ENCODE measurements around the gene ACTN3. TPM values are rescaled to one million over a fixed set of nuclear protein-coding genes. Genes with fewer than 3 reads are reported as not detected.

Gene ACTN3
- 7.9 TPM for polyA plus RNA-seq (2013, experiment 1 of 2)
- 10.8 TPM for polyA plus RNA-seq (2013, experiment 2 of 2)

DNA sequence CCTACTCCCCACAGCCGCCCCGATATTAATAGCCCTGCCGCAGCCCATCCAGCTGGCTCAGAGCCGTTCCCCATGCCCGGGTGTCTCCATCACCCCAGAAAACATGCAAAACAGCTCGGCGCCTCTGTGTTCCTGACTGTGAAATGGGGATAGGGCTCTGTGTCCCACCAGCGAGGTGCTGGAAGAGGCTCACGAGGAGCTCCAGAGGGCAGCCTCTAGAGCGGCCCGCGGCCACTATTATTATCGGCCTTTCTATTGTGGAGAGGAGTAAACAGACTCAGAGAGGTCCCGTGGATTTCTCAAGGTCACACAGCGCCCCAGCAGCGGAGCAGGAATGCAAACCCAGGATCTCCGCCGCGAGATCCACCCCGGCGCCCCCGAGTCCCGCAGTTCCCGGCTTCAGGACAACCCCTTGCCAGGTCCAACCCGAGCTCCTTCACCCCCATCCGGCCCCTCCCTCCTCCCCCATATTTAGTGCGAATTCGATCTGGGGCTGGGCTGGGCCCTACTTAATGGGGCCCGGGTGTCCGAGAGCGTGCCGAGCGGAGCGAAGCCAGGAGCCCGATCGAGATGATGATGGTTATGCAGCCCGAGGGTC, at the start of gene ACTN3:
ACTN3 (plus strand) TSS at position 536 of the 598 bp plus-strand sequence; CDS start at position 571, 35 bp downstream.
- 2% methylated on average over 37 of the region's 37 CpGs for WGBS
- Histone ChIP-seq H3K36me3 (ENCODE audit: insufficient read depth, low read length) (no peaks in the 10 kb centered on the region; the same call in 1 of the 2 replicates), H3K4me3 (ENCODE audit: low read length) (peak within 1 kb of the TSS; percentile 87), H3K27me3 (ENCODE audit: insufficient read depth, low read length) (no peaks in the 10 kb centered on the region), H3K9me3 (ENCODE audit: insufficient read depth, low read depth, low read length) (no peaks in the 10 kb centered on the region), H3K9ac (ENCODE audit: low read depth, low read length) (peak within 1 kb of the TSS; percentile 84), H3K4me1 (ENCODE audit: insufficient read depth, low read length) (peaks cover 10% of the 10 kb centered on the region), H3K27ac (ENCODE audit: low read depth, low read length) (peak within 1 kb of the TSS; percentile 55)

DNA sequence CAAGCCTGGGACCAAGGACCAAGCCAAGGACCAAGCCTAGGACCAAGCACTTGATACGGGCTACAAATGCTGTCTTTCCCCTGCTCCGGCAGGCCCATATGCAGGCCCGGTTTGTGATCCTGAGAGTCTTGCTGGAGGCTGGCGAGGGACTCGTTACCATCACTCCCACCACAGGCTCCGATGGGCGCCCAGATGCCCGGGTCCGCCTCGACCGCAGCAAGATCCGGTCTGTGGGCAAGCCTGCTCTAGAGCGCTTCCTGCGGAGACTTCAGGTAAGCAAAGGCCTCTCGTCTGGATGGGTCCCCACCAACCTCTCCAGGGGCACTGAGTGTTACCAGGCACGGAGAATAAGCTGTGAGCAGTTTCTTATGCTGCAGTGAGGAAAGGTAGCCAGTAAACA, 49.5 kb upstream of the ACTN3 start:
- Histone ChIP-seq H3K4me3 (ENCODE audit: low read length) (no peak overlapping the region), H3K27me3 (ENCODE audit: insufficient read depth, low read length) (no peaks in the 10 kb centered on the region), H3K9me3 (ENCODE audit: insufficient read depth, low read depth, low read length) (no peaks in the 10 kb centered on the region), H3K4me1 (ENCODE audit: insufficient read depth, low read length) (no peaks in the 10 kb centered on the region), H3K9ac (ENCODE audit: low read depth, low read length) (no peak overlapping the region), H3K36me3 (ENCODE audit: insufficient read depth, low read length) (peaks cover 52% of the 10 kb centered on the region), H3K27ac (ENCODE audit: low read depth, low read length) (no peak overlapping the region)
- WGBS: 96% methylated on average over 16 of the region's 16 CpGs

DNA sequence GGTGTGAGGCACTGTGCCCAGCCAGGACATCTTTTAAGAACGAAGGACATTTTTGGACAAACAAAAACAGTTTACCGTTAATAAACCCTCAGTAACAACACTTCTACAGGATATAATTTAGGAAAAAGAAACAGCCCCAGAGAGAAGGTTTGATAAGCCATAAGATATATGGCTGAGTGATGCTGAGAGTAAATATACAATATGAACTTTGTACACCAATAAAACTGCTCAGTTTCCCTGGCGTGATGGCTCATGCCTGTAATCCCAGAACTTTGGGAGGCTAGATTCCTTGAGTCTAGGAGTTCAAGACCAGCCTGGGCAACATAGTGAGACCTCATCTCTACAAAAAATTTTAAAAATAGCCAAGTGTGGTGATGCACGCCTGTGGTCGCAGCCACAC, 48.2 kb upstream of the ACTN3 start:
- no peaks in the 10 kb centered on the region for H3K9me3 ChIP-seq (ENCODE audit: insufficient read depth, low read depth, low read length)
- H3K36me3 ChIP-seq (ENCODE audit: insufficient read depth, low read length): peaks cover 43% of the 10 kb centered on the region
- no peak overlapping the region for H3K4me3 ChIP-seq (ENCODE audit: low read length)
- WGBS: 95% methylated on average over 4 of the region's 5 CpGs
- no peaks in the 10 kb centered on the region for H3K4me1 ChIP-seq (ENCODE audit: insufficient read depth, low read length)
- no peak overlapping the region for H3K9ac ChIP-seq (ENCODE audit: low read depth, low read length)
- H3K27ac ChIP-seq (ENCODE audit: low read depth, low read length): no peak overlapping the region
- H3K27me3 ChIP-seq (ENCODE audit: insufficient read depth, low read length): no peaks in the 10 kb centered on the region

DNA sequence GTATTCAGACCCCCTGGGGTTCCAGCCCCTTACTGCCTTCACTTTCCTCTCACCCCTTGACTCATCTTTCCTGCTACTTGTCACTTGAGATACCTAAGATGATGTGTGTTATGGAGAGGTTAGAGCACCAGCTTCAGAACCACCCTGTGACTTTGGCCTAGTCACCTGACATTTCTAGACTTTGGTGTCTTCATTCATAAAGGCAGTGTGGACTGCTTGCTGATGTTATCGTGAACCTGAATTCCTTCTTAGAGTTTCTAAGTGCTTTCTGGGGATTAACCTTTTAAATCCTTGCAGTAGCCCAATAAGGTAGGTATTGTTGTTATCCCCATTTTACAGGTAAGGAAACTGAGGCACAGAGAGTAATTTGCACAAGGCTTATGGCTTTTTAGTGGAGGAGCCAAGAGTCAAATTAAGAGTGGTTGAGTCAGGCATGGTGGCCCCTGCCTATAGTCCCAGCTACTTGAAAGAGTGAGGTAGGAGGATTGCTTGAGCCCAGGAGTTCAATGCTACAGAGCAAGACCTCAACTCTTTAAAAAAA, 41.4 kb upstream of the ACTN3 start:
- H3K27me3 ChIP-seq (ENCODE audit: insufficient read depth, low read length): no peaks in the 10 kb centered on the region
- 94% methylated on average over 1 of the region's 1 CpG for WGBS
- no peak overlapping the region for H3K27ac ChIP-seq (ENCODE audit: low read depth, low read length)
- 0 out of 2 replicates have a peak, but pooled peaks cover 3% of the 10 kb centered on the region for H3K4me1 ChIP-seq (ENCODE audit: insufficient read depth, low read length)
- H3K36me3 ChIP-seq (ENCODE audit: insufficient read depth, low read length): peaks cover 32% of the 10 kb centered on the region
- no peak overlapping the region for H3K4me3 ChIP-seq (ENCODE audit: low read length)
- no peaks in the 10 kb centered on the region for H3K9me3 ChIP-seq (ENCODE audit: insufficient read depth, low read depth, low read length)
- no peak overlapping the region for H3K9ac ChIP-seq (ENCODE audit: low read depth, low read length)

DNA sequence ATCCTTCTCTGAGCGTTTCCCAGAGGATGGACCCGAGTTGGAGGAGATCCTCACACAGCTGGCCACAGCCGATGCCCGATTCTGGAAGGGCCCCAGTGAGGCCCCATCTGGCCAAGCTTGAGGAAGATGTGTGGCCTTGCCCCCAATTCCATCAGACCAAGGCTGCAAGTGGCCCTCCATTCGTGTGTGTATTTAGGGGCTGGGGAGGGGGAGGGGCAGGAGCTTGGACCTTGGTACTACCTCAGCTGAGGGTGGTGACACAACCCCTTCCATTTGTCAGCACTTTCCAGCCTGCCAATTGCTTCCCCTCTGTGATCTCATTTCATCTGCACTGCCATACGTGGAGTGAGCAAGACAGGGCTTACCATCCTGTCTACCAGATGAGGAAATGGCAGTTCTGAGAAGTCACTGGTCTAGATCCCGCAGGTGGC, 37.6 kb upstream of the ACTN3 start:
- Histone ChIP-seq H3K4me1 (ENCODE audit: insufficient read depth, low read length) (peaks cover 7% of the 10 kb centered on the region; the same call in 1 of the 2 replicates), H3K9ac (ENCODE audit: low read depth, low read length) (no peak overlapping the region), H3K4me3 (ENCODE audit: low read length) (no peak overlapping the region), H3K36me3 (ENCODE audit: insufficient read depth, low read length) (peaks cover 31% of the 10 kb centered on the region), H3K9me3 (ENCODE audit: insufficient read depth, low read depth, low read length) (no peaks in the 10 kb centered on the region), H3K27me3 (ENCODE audit: insufficient read depth, low read length) (no peaks in the 10 kb centered on the region), H3K27ac (ENCODE audit: low read depth, low read length) (no peak overlapping the region)
- WGBS: 84% methylated on average over 7 of the region's 7 CpGs

DNA sequence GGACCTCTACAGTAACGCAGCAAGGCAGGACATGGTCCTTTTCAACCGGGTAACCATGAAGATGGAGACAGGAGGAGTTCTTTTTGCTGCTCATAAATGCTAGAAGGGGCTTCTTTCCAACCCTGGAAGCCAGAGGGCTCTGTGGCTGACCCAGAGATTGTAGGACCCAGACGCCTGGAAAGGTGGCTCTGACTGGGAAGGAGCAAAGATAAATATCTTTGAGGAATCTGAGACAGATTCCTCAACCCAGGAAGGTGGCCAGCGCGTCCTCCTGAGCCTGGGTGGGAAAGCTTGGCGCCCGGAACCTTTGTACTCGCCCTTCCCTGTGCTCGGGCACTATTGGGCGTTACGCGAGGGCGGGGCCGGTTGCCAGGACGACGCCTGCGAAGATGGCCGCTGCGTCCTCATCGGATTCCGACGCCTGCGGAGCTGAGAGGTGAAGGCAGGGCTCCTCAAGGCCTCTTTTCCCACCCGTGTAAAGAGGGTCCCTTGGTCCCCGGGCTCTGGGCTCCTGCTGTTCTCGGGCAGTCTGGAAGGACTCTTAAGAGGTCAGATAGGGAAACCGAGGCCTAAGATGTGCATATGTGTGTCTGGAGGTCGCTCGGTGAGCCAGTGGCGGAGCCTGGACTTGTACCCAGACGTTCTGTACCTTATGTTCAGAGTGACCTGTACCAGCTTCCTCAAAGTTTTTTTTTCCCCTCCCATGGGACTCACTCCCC, 36.3 kb upstream of the ACTN3 start, which contains the start of gene BBS1:
BBS1 (plus strand) TSS at position 365 of the 719 bp plus-strand sequence; CDS start at position 390, 25 bp downstream.
- Histone ChIP-seq H3K9me3 (ENCODE audit: insufficient read depth, low read depth, low read length) (no peaks in the 10 kb centered on the region), H3K27ac (ENCODE audit: low read depth, low read length) (peak within 1 kb of the TSS; percentile 81), H3K4me1 (ENCODE audit: insufficient read depth, low read length) (peaks cover 7% of the 10 kb centered on the region; the same call in 1 of the 2 replicates), H3K36me3 (ENCODE audit: insufficient read depth, low read length) (peaks cover 27% of the 10 kb centered on the region), H3K9ac (ENCODE audit: low read depth, low read length) (peak within 1 kb of the TSS; percentile 83), H3K4me3 (ENCODE audit: low read length) (peak within 1 kb of the TSS; percentile 95), H3K27me3 (ENCODE audit: insufficient read depth, low read length) (no peaks in the 10 kb centered on the region)
- WGBS: 7% methylated on average over 31 of the region's 31 CpGs

DNA sequence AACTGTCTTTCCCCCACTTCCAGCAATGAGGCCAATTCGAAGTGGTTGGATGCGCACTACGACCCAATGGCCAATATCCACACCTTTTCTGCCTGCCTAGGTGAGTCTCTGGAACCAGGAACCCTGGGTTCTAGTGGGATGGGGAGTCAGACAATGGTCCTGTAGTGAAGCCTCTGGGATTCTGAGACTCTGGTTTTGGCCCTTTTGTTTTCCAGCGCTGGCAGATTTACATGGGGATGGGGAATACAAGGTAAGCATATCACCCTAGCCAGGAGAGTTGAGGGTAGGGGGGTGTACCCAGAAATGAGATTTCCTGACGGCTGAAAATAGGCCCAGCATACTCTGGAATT, 35.7 kb upstream of the ACTN3 start:
- peak overlapping the region; percentile 95 for H3K4me3 ChIP-seq (ENCODE audit: low read length)
- peak overlapping the region; percentile 83 for H3K9ac ChIP-seq (ENCODE audit: low read depth, low read length)
- no peaks in the 10 kb centered on the region for H3K27me3 ChIP-seq (ENCODE audit: insufficient read depth, low read length)
- H3K27ac ChIP-seq (ENCODE audit: low read depth, low read length): no peak overlapping the region
- H3K36me3 ChIP-seq (ENCODE audit: insufficient read depth, low read length): peaks cover 30% of the 10 kb centered on the region
- WGBS: 13% methylated on average over 5 of the region's 5 CpGs
- peaks cover 7% of the 10 kb centered on the region; the same call in 1 of the 2 replicates for H3K4me1 ChIP-seq (ENCODE audit: insufficient read depth, low read length)
- H3K9me3 ChIP-seq (ENCODE audit: insufficient read depth, low read depth, low read length): no peaks in the 10 kb centered on the region

DNA sequence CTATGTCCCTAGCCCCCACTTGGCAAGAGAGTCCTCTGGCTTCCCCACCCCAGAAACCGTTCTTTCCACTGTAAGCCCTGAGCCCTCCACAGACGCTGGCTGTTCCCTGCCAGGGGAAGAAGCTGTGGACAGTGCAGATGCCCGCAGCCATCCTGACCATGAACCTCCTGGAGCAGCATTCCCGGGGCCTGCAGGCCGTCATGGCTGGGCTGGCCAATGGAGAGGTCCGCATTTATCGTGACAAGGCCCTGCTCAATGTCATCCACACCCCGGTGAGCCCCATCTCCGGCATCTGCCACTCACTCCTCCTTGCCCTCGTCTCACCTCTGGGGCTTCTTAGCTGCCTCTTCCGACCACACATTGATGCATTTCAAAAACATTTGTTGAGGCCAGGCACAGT, 23.1 kb upstream of the ACTN3 start:
- Histone ChIP-seq H3K4me3 (ENCODE audit: low read length) (no peak overlapping the region), H3K4me1 (ENCODE audit: insufficient read depth, low read length) (no peaks in the 10 kb centered on the region), H3K9me3 (ENCODE audit: insufficient read depth, low read depth, low read length) (no peaks in the 10 kb centered on the region), H3K36me3 (ENCODE audit: insufficient read depth, low read length) (peaks cover 45% of the 10 kb centered on the region), H3K27me3 (ENCODE audit: insufficient read depth, low read length) (no peaks in the 10 kb centered on the region), H3K9ac (ENCODE audit: low read depth, low read length) (no peak overlapping the region), H3K27ac (ENCODE audit: low read depth, low read length) (no peak overlapping the region)
- 95% methylated on average over 11 of the region's 11 CpGs for WGBS

DNA sequence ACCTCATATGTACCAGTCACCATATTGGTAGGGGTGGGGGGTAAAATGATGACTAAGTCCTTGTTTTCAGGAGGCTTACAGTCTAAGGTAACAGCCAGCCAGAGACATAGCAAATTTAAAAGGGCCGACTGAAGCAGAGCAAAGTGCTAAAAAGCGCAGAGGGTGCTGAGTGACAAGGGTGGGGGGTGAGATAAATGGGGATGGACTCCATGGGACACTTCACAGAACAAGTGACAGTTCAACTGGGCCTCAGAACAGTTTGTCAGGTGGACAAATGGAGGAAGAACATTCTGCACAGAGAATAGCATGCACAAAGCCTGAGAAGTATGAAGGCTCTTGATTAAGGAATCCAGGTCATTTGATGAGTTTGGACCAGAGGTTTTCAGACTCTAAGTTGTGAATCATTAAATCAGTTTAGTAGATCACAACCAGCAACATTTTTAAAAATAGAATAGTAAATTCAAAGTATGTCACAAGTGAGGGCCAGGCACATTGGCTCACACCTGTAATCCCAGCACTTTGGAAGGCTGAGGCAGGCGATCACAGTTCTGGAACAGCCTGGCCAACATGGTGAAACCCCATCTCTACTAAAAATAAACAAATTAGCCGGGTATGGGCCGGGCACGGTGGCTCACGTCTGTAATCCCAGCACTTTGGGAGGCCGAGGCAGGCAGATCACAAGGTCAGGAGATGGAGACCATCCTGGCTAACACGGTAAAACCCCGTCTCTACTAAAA, 22.2 kb upstream of the ACTN3 start:
- H3K4me1 ChIP-seq (ENCODE audit: insufficient read depth, low read length): no peaks in the 10 kb centered on the region
- no peaks in the 10 kb centered on the region for H3K9me3 ChIP-seq (ENCODE audit: insufficient read depth, low read depth, low read length)
- peaks cover 37% of the 10 kb centered on the region for H3K36me3 ChIP-seq (ENCODE audit: insufficient read depth, low read length)
- no peak overlapping the region for H3K27ac ChIP-seq (ENCODE audit: low read depth, low read length)
- no peaks in the 10 kb centered on the region for H3K27me3 ChIP-seq (ENCODE audit: insufficient read depth, low read length)
- 96% methylated on average over 8 of the region's 10 CpGs for WGBS
- no peak overlapping the region for H3K4me3 ChIP-seq (ENCODE audit: low read length)
- no peak overlapping the region for H3K9ac ChIP-seq (ENCODE audit: low read depth, low read length)

DNA sequence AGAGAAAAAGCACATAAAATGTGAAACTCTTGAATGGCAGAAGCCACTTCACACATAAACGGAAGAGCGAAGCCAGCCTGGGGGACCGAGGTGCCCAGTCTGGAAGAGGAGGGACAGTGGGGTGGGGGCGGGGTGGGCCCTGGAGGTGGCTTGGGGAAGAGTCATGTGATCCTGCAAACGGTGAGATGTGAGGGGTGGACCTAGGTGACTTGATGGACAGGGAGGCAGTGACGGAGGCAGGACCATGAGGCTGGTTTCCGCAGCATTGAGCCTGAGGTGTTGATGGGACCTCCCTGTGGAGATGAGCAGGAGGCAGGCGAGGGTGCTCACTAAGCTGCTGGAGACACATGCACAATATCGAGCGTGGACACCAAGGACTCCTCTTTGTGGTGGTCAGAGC, 17.6 kb upstream of the ACTN3 start:
- H3K27ac ChIP-seq (ENCODE audit: low read depth, low read length): no peak overlapping the region
- no peak overlapping the region for H3K9ac ChIP-seq (ENCODE audit: low read depth, low read length)
- no peak overlapping the region for H3K4me3 ChIP-seq (ENCODE audit: low read length)
- no peaks in the 10 kb centered on the region for H3K4me1 ChIP-seq (ENCODE audit: insufficient read depth, low read length)
- WGBS: 82% methylated on average over 10 of the region's 10 CpGs
- peaks cover 3% of the 10 kb centered on the region for H3K36me3 ChIP-seq (ENCODE audit: insufficient read depth, low read length)
- no peaks in the 10 kb centered on the region for H3K27me3 ChIP-seq (ENCODE audit: insufficient read depth, low read length)
- no peaks in the 10 kb centered on the region for H3K9me3 ChIP-seq (ENCODE audit: insufficient read depth, low read depth, low read length)

DNA sequence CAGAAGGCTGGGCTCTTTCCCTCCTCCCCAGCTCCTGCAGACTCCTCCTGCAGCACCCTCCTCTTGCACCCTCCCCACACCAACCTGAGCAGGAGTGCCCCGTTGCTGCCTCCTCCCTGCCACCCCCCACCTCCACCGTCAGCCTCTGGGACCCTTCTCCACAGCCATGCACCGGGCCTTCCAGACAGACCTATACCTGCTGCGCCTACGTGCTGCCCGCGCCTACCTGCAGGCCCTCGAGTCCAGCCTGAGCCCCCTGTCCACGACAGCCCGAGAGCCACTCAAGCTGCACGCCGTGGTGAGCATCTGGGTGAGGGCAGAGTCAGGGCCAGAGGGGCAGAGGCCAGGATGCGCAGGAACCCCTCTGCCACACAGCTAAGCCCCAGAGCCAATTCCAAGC, 17.0 kb upstream of the ACTN3 start:
- H3K27me3 ChIP-seq (ENCODE audit: insufficient read depth, low read length): no peaks in the 10 kb centered on the region
- no peak overlapping the region for H3K9ac ChIP-seq (ENCODE audit: low read depth, low read length)
- 93% methylated on average over 13 of the region's 13 CpGs for WGBS
- H3K36me3 ChIP-seq (ENCODE audit: insufficient read depth, low read length): peaks cover 3% of the 10 kb centered on the region
- no peak overlapping the region for H3K27ac ChIP-seq (ENCODE audit: low read depth, low read length)
- no peaks in the 10 kb centered on the region for H3K9me3 ChIP-seq (ENCODE audit: insufficient read depth, low read depth, low read length)
- H3K4me3 ChIP-seq (ENCODE audit: low read length): no peak overlapping the region
- H3K4me1 ChIP-seq (ENCODE audit: insufficient read depth, low read length): no peaks in the 10 kb centered on the region

Measured in HUES64 (cell line).